HG02588 (cell line): ENCODE results near the gene RRP15.
"Not testable (repeated sequence)": the region's sequence is repeated elsewhere in the genome, so short reads cannot be mapped to it uniquely, and the experiment has no call there.

Experiments
- ATAC-seq: cut with Tn5 transposase; IDR thresholded peaks from one replicate; pipeline ENCODE4 v1.9.1; 2021; ENCODE audit warnings: mild to moderate bottlenecking, moderate library complexity; ENCODE audit not compliant: unreplicated experiment

The RRP15 gene

GRCh38 chr1:218294546-218294945, 9.5 kb downstream of the RRP15 start:
- no peak for ATAC-seq

- no peak for ATAC-seq
Measured at GRCh38 chr1:218296162-218296561, 11.1 kb downstream of the RRP15 start.

- no peak for ATAC-seq
Measured at GRCh38 chr1:218297461-218297860, 12.4 kb downstream of the RRP15 start.

- no peak for ATAC-seq
Measured at GRCh38 chr1:218297867-218298266, 12.8 kb downstream of the RRP15 start.

GRCh38 chr1:218298398-218298797, 13.3 kb downstream of the RRP15 start:
- ATAC-seq, result no peak

- no peak for ATAC-seq
Measured at GRCh38 chr1:218299416-218299815, 14.3 kb downstream of the RRP15 start.

GRCh38 chr1:218301217-218301616, 16.1 kb downstream of the RRP15 start:
- no peak for ATAC-seq

- no peak for ATAC-seq
Measured at GRCh38 chr1:218302155-218302554, 17.1 kb downstream of the RRP15 start.

- ATAC-seq, result no peak
Measured at GRCh38 chr1:218303176-218303879, 18.2 kb downstream of the RRP15 start.

GRCh38 chr1:218304281-218305039, 19.4 kb downstream of the RRP15 start:
- no peak for ATAC-seq

- ATAC-seq, result no peak
Measured at GRCh38 chr1:218305472-218306064, 20.5 kb downstream of the RRP15 start.

- ATAC-seq, result no peak
Measured at GRCh38 chr1:218312509-218312908, 27.4 kb downstream of the RRP15 start.

- ATAC-seq, result no peak
Measured at GRCh38 chr1:218314316-218314715, 29.2 kb downstream of the RRP15 start.

GRCh38 chr1:218315638-218316037, 30.5 kb downstream of the RRP15 start:
- ATAC-seq, result no peak

- no peak for ATAC-seq
Measured at GRCh38 chr1:218317061-218317460, 32.0 kb downstream of the RRP15 start.

- ATAC-seq, result not testable (repeated sequence)
Measured at GRCh38 chr1:218320182-218320581, 35.1 kb downstream of the RRP15 start.

- ATAC-seq, result no peak
Measured at GRCh38 chr1:218322762-218323161, 37.7 kb downstream of the RRP15 start.

GRCh38 chr1:218323568-218324225, 38.6 kb downstream of the RRP15 start:
- no peak for ATAC-seq

- no peak for ATAC-seq
Measured at GRCh38 chr1:218324226-218324580, 39.1 kb downstream of the RRP15 start.

- ATAC-seq, result no peak
Measured at GRCh38 chr1:218328769-218329168, 43.7 kb downstream of the RRP15 start.

- ATAC-seq, result no peak
Measured at GRCh38 chr1:218330043-218330623, 45.0 kb downstream of the RRP15 start.
